Neural progenitor cell (in vitro differentiated cells): ENCODE results near the gene FALEC.

ENCODE experiments used
- CTCF ChIP-seq: fragments of 200-600 bp; sonication (generic); IDR thresholded peaks from 2 replicates; pipeline ENCODE4 v1.5.1; 2017; ENCODE audit warnings: antibody characterized with exemption, mild to moderate bottlenecking
- EZH2 ChIP-seq: fragments of 200-600 bp; sonication (generic); IDR thresholded peaks from 2 replicates; pipeline ENCODE4 v1.6.1; 2017; ENCODE audit warnings: antibody characterized with exemption, mild to moderate bottlenecking, moderate library complexity
- EZH2phosphoT487 ChIP-seq: fragments of 200-600 bp; sonication (generic); IDR thresholded peaks from 2 replicates; pipeline ENCODE4 v1.6.1; 2017; ENCODE audit warnings: antibody characterized with exemption

- TF ChIP-seq CTCF: no peak
- TF ChIP-seq EZH2: no peak
- TF ChIP-seq EZH2phosphoT487: no peak
Measured at GRCh38 chr1:150562446-150563339, 47.1 kb downstream of the FALEC start.
